CD4-positive, alpha-beta T cell treated with Interleukin-1 beta for 1 hour (primary cell): ENCODE data around the gene EIF5A.
A peak's percentile ranks its signal among the peaks of the same experiment; 100 is the strongest.

ENCODE experiments used
- DNase-seq, 2 donors: peaks; one replicate each; pipeline ENCODE4 v3.0.0-alpha.2; 2020 to 2022

The EIF5A gene

DNA sequence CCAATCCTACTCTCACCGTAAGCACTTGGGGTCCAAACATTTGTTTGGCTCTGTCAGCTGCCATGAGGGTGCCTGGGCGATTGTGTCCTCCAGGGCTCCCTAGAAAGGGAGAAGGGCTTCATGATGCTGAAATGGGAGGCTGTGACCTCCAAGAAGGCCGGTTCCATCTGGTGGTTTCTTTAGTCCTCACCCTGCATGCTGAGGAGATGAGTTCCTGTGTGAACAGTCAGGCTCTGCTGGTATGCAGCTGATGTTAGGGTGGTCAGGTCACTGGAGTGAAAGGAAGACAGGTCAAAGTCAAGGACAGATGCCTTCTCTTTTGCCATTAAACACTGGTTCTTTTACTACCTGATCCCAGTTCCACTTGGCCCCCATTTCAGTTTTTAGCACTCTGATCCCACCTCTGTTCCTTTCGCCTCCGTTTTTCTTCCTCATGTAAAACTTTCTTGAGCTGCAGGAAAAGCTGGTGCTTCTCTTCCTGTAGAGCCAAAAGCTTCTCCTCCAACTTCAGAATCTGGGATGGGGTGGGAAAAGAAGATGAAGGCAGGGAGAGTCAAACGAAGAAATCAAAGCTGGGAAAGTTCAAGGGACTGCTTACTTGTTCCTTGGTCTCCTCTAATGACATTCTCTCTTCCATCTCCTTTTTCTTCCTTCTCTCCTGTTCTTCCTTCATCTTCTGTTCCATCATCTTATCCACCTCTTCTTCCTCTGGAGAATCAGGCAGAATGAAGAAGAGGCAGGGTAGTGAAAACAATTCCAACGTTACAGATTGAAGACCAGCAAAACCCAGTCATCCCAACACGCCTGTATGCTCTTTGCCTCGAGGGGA lies 6.7 kb downstream of the EIF5A start:
- no peak for DNase-seq

DNA sequence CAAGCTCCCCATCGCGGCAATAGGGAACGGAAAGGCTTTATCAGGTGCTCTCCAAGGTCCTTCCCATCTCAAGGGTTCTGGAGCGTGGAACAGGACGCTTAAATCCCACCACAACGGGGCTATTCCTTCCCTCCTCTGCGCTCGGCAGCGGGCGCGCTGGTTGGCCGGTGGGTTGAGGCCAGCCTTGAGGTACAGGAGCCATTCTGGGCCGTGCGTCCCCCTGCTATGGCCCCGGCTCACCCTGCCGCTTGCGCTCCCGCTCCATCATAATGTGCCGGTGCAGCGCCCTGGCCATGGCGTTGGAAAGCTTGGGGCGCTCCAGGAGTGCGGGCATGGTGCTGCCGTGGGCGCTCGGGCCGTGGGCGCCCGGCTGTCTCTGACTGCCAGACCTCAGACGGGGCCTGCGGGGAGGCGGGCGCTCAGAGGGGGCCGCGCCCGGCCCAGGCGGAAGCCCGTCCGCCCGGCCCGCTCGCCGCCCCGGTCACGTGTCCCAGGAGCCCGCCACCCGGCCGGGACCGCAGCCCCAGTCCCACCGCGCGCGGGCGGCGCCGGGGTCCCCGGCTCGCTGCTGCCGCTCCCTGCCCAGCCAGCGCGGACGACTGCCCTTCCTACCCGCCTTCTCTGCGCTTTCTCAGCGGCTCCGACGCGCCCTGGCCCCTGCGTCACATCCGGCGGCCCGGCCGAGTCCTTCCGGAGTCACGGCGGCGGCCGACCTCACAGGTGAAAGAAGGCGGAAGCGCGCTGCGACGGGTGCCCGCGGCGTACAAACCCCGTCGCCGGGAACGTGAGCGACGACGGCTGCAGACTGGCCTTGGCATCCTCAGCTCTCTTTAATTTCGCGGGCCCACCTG lies 7.5 kb downstream of the EIF5A start, which contains the start of gene GPS2:
TSS of gene GPS2 (minus strand) at position 642 of the 851 bp plus-strand sequence. CDS start at position 334, 308 bp downstream.
- peak; percentile 92 to 94 for DNase-seq

DNA sequence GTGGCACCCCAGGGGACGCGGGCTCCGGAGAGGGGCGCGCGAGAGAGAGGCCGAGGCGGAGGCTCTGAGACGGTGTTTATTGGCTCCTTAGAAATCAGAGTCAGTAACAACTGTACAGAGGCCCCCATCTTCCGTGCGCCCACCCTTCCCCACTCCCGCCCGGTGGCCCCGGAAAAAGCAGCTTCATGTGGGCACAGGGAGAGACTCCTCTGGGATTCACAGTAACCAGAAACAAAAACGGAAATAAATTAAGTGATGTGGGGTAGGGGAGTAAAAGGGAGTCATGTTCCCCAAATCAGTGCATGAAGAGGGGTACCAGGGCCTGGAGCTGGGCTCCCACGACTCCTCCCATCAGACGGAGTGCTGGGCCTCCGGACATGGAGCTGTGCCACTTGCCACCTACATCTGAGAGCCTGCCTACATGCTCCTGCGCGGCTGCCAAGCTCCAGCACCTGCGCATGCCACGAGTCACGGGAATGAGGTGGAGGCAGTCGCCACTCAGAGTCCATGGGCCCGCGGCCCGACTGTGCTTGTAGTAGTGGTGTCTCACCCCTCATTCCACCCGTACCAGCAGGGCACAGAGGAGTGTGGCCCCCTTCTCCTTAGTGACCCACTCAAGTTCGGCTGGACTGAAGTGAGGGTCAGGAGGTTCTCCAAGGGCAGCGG lies 8.3 kb downstream of the EIF5A start:
- no peak for DNase-seq

GRCh38 chr17:7317161-7317803 lies 9.9 kb downstream of the EIF5A start:
- no peak for DNase-seq

DNA sequence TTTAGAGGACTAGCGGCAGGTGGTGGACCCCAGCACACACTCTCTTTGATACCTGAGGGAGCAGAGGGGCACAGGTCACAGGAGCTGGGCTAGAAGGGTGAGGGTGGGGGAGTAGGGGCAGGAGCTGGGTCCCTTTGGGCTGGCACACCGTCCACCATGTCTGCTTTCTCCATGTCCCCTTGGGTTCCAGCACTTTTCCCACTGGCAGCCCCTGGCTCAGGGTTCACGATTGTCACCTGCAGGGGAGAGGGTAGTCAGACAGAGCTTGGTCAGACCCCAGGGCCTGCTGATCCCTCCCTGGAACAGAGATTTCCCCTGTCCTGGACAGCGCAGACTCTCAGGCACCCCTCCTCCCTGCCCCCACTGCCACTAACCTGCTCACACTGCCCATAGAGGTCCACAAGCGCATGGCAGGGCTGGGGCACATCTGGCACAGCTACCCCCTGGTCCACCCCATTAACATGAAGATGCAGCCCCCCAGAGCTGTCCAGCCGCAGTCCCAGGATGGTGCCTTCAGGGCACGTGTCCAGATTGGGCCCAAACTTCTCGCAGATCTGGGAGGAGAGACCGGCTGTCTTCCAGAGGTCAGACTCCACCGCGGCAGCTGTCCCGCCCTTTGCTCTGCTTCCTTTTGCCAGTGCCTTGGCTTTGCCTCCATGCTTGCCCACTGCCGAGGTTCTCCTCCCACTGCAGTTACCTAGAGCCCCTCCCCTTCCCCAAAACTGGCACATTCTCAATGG lies 10.9 kb downstream of the EIF5A start:
- DNase-seq = no peak

- DNase-seq = no peak
These were observed 14.0 kb downstream of the EIF5A start for GRCh38 chr17:7321466-7321865.

- no peak for DNase-seq
These were observed 15.2 kb downstream of the EIF5A start for GRCh38 chr17:7322520-7323194.

- DNase-seq = peak; percentile 57 to 70
These were observed 16.5 kb downstream of the EIF5A start for GRCh38 chr17:7323731-7324437.

GRCh38 chr17:7324438-7324779 lies 17.0 kb downstream of the EIF5A start:
- DNase-seq = no peak

GRCh38 chr17:7325031-7325528 lies 17.7 kb downstream of the EIF5A start:
- DNase-seq = no peak

GRCh38 chr17:7326186-7326585 lies 18.8 kb downstream of the EIF5A start:
- no peak for DNase-seq

DNA sequence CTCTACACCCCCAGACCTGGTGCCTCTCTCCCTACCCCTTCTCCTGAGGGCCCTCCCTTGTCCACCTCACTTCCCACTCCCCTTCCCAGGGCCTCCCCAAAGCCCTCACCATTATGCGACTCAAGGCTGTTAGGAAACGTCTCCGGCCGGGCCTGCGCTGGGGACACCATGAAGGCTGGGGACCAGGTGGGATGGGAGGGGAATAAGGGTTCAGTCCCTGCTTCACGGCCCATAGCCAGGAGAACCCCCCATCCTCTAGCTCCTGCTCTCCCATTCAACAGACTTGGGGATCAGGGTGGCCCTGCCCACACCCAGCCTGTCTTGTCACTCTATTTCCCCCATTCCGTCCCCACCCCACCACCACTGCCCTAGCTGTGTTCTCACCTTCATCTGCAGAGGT lies 19.6 kb downstream of the EIF5A start:
- DNase-seq = no peak

DNA sequence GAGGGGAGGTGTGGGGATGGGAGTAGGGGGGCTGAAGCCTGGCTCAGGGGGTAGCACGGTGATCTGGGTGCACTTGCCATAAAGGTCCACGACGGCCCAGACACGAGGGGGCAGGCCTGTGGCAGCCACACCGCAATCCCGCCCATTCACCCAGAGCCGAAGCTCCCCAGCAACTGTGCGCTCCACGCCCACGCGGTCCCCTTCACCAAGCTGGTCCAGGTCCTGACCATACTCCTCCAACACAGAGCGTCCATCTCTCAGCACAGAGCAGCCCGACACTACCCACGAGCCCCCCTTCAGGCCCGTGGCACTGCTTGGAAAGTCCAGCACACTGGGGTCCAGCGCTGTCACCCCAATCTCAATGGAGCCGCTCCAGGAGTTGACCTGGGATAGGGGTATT lies 20.1 kb downstream of the EIF5A start:
- no peak for DNase-seq

DNA sequence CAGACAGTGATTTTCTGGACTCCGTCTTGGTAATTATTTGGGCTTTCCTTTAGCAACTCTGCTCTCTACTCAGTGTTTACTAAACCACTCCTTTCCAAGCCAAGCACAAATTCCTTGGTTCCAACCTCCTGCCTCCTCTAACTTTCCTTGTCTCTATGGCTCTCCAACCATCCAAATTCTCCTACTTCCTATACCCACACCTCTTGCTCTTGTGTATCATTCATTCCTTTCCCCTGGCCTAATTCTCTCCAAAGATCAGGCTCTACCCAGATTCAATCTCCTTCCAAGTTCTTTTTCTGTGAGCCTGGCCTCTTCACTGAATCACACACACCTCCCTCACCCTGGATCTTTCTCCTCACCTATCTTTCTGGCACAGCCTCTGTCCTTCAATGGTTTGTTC lies 20.6 kb downstream of the EIF5A start:
- DNase-seq = no peak

GRCh38 chr17:7328840-7329373 lies 21.5 kb downstream of the EIF5A start, which contains the start of gene NEURL4:
TSS of gene NEURL4 (minus strand) at chr17:7329335. CDS start at chr17:7329312, 23 bp downstream.
- DNase-seq = peak in 1 of 2 donors; percentile 35

- DNase-seq = peak; percentile 97 to 98
These were observed 22.1 kb downstream of the EIF5A start for GRCh38 chr17:7329374-7329996.

- DNase-seq = peak; percentile 83 to 85
These were observed 22.7 kb downstream of the EIF5A start for GRCh38 chr17:7329997-7330637.

DNA sequence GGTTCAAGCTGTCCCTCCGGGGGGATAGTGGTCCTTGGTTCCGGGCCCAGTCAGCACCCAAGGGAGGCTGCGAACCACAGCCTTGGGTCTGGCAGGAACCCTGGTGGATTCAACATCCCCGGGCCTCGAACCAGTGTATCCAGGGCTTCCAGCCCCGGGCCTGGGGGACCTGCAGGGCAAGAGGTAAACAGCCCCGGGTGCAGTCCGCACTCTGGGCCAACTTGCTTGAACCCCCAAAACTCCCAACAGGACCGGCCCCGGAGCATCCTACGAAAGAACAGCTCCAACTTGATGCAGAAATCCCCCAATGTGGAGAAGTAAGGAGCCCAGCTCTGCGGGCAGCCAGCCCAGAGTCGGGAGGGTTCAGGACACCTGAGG lies 23.2 kb downstream of the EIF5A start:
- no peak for DNase-seq

DNA sequence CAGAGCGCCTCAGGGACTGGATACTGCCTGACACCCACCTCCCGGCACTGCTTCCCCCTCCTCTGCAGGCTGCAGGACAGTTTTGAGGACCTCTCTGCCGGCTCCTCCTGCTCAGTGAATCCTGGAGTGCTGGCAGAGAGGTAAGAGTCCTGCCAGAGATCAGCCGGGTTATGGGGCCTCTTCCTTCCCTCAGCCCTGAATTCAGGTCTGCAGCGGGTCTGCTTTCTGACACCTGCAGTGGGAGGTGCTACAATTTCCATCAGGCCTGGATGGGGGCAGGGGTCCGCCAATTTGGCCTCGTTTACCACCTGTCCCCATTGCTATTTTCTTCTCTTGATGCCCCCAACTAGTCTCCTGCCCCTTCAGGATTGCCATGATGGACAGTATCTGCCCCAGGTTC lies 24.7 kb downstream of the EIF5A start:
- DNase-seq = no peak
